Epithelial cell of proximal tubule (primary cell): Measurements from ENCODE around the gene PTPRK. TPM values are rescaled to one million over a fixed set of nuclear protein-coding genes. Genes with fewer than 3 reads are reported as not detected.

Experiments used
- DNase-seq: peaks from one replicate; pipeline ENCODE4 v3.0.0-alpha.2; 2011; ENCODE audit warnings: low read depth
- H3K4me3 ChIP-seq: 2 replicates; pipeline ENCODE4 v1.5.1; 2011; ENCODE audit warnings: low read depth, mild to moderate bottlenecking, low read length
- total RNA-seq: library from RNA; depleted of rRNA; stranded (reverse); fragments of >200 nt; gene quantifications from 2 replicates; pipeline ENCODE4 v1.2.3, GENCODE V29; 2015
- TF ChIP-seq, protein P1 (sequence below): conservative IDR thresholded peaks from 2 replicates; pipeline ENCODE4 v1.5.1; 2012; ENCODE audit warnings: low read depth, mild to moderate bottlenecking, low read length

Gene PTPRK
- total RNA-seq, 1 donor from 2014 or later: 42.5 TPM

DNA sequence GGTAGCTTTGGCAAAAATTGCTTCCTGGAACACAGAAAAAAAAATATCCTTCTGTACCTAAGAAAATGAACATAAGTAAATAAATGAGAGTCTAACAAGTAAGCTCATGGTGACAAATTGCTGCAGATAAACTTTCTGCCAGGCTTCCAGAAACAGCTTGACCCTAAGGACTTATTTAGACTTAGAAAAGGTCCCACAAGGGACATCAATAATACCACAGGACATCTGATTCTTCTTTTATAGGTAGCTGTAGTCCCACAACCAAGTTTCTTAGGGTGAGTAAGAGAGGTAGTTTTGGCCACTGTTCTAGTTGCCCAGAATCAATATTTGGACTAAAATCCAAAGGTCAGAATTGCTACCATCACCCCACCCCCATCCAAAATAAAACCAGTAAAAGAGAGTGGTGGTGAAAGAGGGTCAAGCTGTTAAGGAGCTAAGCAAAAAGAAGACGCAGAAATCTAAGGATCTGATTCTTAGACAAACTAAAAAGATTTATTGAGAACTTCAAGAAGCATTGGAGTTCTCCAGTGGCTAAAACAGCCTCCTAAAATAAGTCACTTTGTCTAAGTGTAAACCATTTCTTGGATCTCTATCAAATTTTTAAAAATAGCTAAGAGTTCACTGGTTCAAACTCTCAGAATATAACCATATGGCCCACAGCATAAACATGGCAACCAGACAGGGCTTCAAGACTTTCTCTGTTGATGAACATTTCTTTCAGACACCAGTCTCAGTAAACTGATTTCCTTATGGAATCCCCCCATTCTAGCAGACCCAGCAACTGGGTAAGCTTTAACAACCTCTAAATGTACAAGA lies 180.6 kb downstream of the PTPRK start:
- no peak for DNase-seq
- TF ChIP-seq, protein P1, sequence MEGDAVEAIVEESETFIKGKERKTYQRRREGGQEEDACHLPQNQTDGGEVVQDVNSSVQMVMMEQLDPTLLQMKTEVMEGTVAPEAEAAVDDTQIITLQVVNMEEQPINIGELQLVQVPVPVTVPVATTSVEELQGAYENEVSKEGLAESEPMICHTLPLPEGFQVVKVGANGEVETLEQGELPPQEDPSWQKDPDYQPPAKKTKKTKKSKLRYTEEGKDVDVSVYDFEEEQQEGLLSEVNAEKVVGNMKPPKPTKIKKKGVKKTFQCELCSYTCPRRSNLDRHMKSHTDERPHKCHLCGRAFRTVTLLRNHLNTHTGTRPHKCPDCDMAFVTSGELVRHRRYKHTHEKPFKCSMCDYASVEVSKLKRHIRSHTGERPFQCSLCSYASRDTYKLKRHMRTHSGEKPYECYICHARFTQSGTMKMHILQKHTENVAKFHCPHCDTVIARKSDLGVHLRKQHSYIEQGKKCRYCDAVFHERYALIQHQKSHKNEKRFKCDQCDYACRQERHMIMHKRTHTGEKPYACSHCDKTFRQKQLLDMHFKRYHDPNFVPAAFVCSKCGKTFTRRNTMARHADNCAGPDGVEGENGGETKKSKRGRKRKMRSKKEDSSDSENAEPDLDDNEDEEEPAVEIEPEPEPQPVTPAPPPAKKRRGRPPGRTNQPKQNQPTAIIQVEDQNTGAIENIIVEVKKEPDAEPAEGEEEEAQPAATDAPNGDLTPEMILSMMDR: no peak
- no peak overlapping the region for H3K4me3 ChIP-seq

DNA sequence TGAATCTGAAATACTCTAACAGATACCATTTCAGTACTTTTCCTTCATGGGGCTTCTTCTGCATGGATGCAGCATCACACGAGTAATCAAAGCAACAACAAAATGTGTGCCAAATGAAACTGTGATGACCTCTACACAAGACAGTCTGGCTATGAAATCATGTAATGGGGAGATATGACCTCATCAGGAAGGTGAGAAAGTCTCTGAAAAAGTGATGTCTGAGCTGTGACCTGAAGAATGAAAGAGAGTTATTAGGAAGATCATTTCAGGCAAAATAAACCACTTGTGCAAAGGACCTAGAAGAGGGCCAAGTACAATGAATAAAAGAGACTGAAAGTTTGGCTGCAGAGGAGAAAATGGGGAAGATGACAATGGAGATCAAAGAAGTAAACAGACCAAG lies 182.8 kb downstream of the PTPRK start:
- TF ChIP-seq, protein P1: no peak
- no peak overlapping the region for H3K4me3 ChIP-seq
- DNase-seq: no peak

DNA sequence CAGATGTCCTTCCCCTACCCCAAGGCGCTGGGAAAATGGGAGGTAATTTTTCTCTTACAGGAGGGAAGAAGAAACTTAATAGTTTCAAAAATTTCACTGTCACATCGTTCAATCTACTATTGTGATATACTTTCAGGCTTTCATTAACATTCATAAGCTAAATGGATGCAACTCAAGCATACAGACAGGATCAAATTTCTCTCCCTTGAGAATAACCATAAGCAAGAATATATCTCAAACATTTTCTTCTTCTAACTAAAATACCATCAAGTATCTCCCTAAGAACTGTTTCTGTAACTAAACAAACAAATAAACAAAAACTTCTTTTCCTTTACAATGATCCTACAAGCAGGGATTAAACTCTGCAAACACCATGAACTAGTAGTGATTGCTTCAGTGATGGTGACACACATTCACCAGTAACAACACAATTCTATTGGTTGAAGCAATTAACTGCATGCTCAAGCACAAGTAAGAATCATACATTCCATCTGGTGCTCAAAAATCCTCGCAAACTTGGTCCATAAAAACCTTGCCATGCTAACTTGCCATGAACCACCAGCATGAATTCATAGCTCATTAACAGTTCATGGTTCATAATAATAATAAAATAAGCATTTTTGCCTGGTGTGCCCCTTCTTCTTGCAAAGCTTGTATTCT lies 183.8 kb downstream of the PTPRK start:
- no peak for DNase-seq
- H3K4me3 ChIP-seq: no peak overlapping the region
- TF ChIP-seq, protein P1: no peak

DNA sequence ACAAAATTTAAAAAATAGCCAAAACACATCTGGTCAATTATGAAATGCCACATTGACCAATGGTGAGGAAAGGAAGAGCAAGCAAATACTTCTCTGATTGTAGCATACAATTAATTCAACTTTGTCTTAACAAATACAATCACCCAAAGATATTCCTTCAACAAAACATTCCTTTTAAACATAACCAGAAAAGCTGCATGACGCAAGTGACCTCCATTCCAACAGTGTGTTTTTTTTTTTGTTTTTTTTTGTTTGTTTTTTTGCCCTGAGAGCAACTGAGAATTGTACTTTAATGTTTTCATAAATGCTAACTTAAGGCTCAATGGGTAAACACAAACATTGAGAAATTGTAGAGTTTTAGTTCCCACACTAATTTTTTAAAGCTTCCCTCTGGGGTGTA lies 184.4 kb downstream of the PTPRK start:
- no peak for DNase-seq
- H3K4me3 ChIP-seq: no peak overlapping the region
- TF ChIP-seq, protein P1: no peak

DNA sequence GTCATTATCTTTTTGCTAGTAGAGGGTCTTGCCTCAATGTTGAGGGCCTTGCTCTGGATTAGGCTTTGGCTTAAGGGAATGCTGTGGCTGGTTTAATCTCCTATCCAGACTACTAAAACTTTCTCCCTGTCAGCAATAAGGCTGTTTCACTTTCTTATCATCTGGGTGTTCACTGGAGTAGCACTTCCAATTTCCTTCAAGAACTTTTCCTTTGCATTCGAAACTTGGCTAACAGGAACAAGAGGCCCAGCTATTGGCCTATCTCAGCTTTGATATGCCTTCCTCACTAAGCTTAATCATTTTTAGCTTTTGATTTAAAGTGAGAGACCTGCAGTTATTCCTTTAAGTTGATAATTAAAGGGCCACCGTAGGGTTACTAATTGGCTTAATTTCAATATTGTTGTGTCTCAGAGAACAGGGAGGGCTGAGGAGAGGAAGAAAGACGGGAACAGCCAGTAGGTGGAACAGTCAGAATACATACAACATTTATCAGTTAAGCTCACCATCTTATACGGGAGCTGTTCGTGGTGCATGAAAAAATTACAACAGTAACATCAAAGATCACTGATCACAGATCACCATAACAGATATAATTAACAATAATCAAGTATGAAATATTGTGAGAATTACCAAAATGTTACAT lies 186.7 kb downstream of the PTPRK start:
- no peak for DNase-seq
- TF ChIP-seq, protein P1: no peak
- H3K4me3 ChIP-seq: no peak overlapping the region

DNA sequence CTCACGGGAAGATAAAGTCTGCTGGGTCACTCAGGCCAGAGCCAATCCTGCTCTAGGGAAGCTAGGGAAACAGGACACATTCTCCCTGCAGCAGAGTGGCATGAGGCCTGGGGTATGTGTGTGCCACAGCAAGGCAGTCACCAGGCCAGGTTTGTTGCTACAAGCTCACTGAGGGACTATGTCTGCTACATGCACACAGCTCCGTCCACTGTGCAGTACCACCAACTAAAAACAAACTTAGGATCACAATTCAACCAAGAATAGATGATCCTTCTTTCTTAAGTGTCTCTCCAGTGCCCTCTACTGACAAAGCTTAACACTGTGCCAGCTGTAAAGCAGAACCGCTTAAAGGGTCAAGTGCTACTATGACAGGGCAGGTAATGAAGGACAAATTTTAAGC lies 192.5 kb downstream of the PTPRK start:
- no peak overlapping the region for H3K4me3 ChIP-seq
- TF ChIP-seq, protein P1: peak; percentile 49
- DNase-seq: no peak
